ENCODE data around the gene MDFIC2. TPM values are rescaled to one million over a fixed set of nuclear protein-coding genes. Genes with fewer than 3 reads are reported as not detected.

MDFIC2 gene
- total and polyA plus RNA-seq, 3 donors from 2014 or later, result not detected

DNA sequence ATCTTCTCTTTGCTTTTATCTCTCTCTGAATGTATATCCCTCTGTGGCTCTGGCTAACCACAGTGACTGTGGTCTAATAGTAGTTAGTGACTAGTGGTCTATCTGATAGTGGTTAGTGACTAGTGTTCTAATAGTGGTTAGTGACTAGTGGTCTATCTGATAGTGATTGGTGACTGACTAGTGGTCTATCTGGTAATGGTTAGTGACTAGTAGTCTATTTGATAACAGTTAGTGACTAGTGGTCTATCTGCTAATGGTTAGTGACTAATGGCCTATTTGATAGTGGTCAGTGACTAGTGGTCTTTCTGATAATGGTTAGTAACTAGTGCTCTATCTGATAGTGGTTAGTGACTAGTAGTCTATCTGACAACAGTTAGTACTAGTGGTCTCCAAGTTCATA, 110.5 kb downstream of the MDFIC2 start:
- DNase-seq, result no peak
- Histone ChIP-seq H3K27ac (no peak overlapping the region), H3K27me3 (no peaks in the 10 kb centered on the region), H3K36me3 (ENCODE audit: low read depth, missing control alignments) (no peaks in the 10 kb centered on the region), H3K4me3 (no peak overlapping the region), H3K9me3 (no peaks in the 10 kb centered on the region), H3K4me1 (no peaks in the 10 kb centered on the region)
- intact Hi-C loops (cut with DNase I; ENCODE audit: low total_unique reads), result no loop called here
- no peak for TF ChIP-seq POLR2A (IDR thresholded peaks at IDR 0.05)
- TF ChIP-seq, protein P1, sequence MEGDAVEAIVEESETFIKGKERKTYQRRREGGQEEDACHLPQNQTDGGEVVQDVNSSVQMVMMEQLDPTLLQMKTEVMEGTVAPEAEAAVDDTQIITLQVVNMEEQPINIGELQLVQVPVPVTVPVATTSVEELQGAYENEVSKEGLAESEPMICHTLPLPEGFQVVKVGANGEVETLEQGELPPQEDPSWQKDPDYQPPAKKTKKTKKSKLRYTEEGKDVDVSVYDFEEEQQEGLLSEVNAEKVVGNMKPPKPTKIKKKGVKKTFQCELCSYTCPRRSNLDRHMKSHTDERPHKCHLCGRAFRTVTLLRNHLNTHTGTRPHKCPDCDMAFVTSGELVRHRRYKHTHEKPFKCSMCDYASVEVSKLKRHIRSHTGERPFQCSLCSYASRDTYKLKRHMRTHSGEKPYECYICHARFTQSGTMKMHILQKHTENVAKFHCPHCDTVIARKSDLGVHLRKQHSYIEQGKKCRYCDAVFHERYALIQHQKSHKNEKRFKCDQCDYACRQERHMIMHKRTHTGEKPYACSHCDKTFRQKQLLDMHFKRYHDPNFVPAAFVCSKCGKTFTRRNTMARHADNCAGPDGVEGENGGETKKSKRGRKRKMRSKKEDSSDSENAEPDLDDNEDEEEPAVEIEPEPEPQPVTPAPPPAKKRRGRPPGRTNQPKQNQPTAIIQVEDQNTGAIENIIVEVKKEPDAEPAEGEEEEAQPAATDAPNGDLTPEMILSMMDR (IDR thresholded peaks at IDR 0.05), result no peak

DNA sequence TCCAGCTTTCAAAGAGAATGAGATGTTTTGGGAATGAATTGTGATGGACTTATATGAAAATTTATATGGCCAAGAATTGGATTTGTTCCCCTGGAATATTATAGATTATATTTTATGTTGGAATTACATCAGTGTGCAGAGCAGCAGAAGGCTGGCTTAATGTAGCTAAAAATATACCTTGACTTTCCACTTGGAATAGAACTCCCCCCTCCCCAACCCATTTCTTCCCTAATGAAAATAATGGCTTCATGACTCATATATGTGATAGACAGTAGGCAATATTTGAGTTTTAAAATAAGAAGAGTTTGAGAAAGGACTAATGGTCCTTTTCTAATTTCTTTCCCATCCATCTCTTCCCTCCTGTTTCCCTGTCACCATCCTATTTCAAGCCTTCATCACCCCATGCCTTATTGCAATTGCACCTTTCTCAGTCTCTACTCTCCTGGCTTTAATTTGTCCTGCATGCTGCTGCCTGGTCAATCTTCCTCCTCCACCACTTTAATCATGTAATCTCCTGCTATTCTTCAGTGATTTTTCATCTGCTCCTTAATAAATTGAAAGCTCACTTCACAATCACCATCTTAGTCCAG, 122.5 kb downstream of the MDFIC2 start:
- H3K36me3 ChIP-seq (ENCODE audit: low read depth, missing control alignments), result no peaks in the 10 kb centered on the region
- H3K27ac ChIP-seq, result no peak overlapping the region
- no peak for TF ChIP-seq POLR2A (IDR thresholded peaks at IDR 0.05)
- no peaks in the 10 kb centered on the region for H3K9me3 ChIP-seq
- no peaks in the 10 kb centered on the region for H3K27me3 ChIP-seq
- no peak overlapping the region for H3K4me3 ChIP-seq
- DNase-seq, result no peak
- no peaks in the 10 kb centered on the region for H3K4me1 ChIP-seq
- intact Hi-C loops (cut with DNase I; ENCODE audit: low total_unique reads), result no loop called here

DNA sequence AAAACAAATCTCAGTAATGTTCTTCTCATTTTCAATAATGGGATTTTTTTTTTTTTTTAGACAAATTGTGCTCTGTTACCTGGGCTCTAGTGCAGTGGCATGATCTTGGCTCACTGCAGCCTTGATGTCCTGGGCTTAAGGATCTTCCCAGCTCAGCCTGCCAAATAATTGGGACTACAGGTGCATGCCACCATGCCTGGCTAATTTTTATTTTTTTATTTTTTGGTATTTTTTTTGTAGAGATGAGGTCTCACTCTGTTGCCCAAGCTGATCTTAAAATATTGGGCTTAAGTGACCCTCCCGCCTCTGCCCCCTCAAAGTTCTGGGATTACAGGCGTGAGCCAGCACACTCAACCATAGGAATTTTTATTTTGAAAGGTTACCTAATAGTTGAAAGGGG, 126.2 kb downstream of the MDFIC2 start:
- TF ChIP-seq, protein P1 (IDR thresholded peaks at IDR 0.05), result no peak
- no peak for TF ChIP-seq POLR2A (IDR thresholded peaks at IDR 0.05)
- Histone ChIP-seq H3K4me3 (no peak overlapping the region), H3K27me3 (no peaks in the 10 kb centered on the region), H3K4me1 (no peaks in the 10 kb centered on the region), H3K27ac (no peak overlapping the region), H3K9me3 (no peaks in the 10 kb centered on the region), H3K36me3 (ENCODE audit: low read depth, missing control alignments) (no peaks in the 10 kb centered on the region)
- no peak for DNase-seq
- 91 to 97% methylated on average over 2 of the region's 2 CpGs for WGBS, 2 donors
- intact Hi-C loops (cut with DNase I; ENCODE audit: low total_unique reads), result no loop called here

DNA sequence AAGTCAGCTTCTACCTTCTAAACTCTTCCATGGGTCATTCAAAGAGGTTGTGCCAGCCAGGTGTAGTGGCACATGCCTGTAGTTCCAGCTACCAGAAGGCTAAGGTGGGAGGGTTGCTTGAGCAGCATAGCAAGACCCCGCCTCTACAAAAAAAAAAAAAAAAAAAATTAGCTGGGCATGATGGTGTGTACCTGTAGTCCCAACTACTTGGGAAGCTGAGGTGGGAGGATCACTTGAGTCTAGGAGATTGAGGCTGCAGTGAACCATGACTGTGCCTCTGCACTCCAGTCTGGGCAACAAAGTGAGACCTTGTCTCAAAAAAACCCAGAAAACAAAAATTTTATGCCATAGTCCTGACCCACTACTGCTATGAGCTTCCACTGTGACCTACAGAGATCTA, 126.8 kb downstream of the MDFIC2 start:
- intact Hi-C loops (cut with DNase I; ENCODE audit: low total_unique reads), result no loop called here
- Histone ChIP-seq H3K9me3 (no peaks in the 10 kb centered on the region), H3K27ac (no peak overlapping the region), H3K27me3 (no peaks in the 10 kb centered on the region), H3K36me3 (ENCODE audit: low read depth, missing control alignments) (no peaks in the 10 kb centered on the region), H3K4me3 (no peak overlapping the region), H3K4me1 (no peaks in the 10 kb centered on the region)
- TF ChIP-seq POLR2A (IDR thresholded peaks at IDR 0.05), result no peak
- TF ChIP-seq, protein P1 (IDR thresholded peaks at IDR 0.05), result no peak
- no peak for DNase-seq
- 85 to 95% methylated on average over 1 of the region's 1 CpG for WGBS, 2 donors

DNA sequence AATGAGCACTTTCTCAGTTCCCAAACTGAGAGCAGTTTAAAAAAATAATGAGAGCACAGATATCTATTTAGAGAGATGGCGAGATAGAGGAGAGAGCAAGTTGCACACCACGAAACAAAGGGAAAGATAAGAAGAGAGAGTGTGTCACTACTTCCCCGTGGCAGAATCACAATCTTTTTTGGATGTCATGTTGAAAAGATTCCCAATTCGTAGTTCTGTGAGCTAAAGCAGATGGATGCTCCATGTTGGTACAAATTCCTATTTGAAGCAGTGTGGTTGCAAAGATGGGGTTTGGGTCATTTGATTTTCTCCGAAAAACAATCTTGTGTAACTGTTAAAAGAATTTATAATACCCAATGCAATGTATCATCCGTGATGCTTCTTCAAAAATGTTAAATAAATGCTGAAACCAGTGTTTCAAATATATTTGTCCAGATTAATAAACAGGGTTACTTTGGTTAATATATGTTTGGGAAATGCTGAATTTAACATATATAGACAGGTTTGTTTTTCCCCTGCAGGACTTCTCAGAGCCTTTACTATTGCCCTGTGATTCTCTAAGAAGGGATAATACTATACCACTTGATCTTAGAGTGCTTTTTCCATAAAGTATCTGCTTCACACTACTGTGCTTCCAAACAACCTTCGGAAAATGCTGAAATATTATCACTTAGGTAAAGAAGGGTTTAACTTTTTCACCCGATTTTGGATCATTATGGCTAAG, 128.5 kb downstream of the MDFIC2 start:
- no peak for DNase-seq
- Histone ChIP-seq H3K4me1 (no peaks in the 10 kb centered on the region), H3K27me3 (no peaks in the 10 kb centered on the region), H3K36me3 (ENCODE audit: low read depth, missing control alignments) (no peaks in the 10 kb centered on the region), H3K27ac (no peak overlapping the region), H3K4me3 (no peak overlapping the region), H3K9me3 (no peaks in the 10 kb centered on the region)
- TF ChIP-seq, protein P1 (IDR thresholded peaks at IDR 0.05), result no peak
- TF ChIP-seq POLR2A (IDR thresholded peaks at IDR 0.05), result no peak
- 72 to 88% methylated on average over 8 of the region's 8 CpGs for WGBS, 2 donors
- intact Hi-C loops (cut with DNase I; ENCODE audit: low total_unique reads), result no loop called here

Data from testis (tissue), 3 donors.